Left ventricle myocardium inferior (tissue), 1 donor: ENCODE measurements around the gene TAB2. TPM values are rescaled to one million over a fixed set of nuclear protein-coding genes. Genes with fewer than 3 reads are reported as not detected.

ENCODE experiments used
- DNase-seq: peaks from one replicate; pipeline ENCODE4 v3.0.0-alpha.2; 2020
- H3K27ac ChIP-seq: fragments of 200-600 bp; replicated peaks from 2 replicates; pipeline ENCODE4 v1.8.0; 2021
- H3K27me3 ChIP-seq: fragments of 200-600 bp; 2 replicates; pipeline ENCODE4 v1.8.0; 2021; ENCODE audit warnings: low read depth
- H3K36me3 ChIP-seq: fragments of 200-600 bp; 2 replicates; pipeline ENCODE4 v1.8.0; 2021
- H3K4me1 ChIP-seq: fragments of 200-600 bp; 2 replicates; pipeline ENCODE4 v1.8.0; 2021
- H3K4me3 ChIP-seq: fragments of 200-600 bp; 2 replicates; pipeline ENCODE4 v1.8.0; 2021; ENCODE audit warnings: mild to moderate bottlenecking, moderate library complexity
- H3K9me3 ChIP-seq: fragments of 200-600 bp; replicated peaks from 2 replicates; pipeline ENCODE4 v1.8.0; 2021
- CTCF ChIP-seq: fragments of 200-600 bp; IDR thresholded peaks from 2 replicates; pipeline ENCODE4 v1.8.0; 2021; ENCODE audit warnings: antibody characterized with exemption, mild to moderate bottlenecking, borderline replicate concordance
- intact Hi-C: fragments of 100-400 bp; cut with micrococcal nuclease; formaldehyde crosslinking; loops from one replicate; pipeline ENCODE4 v1.11.0; 2022
- total RNA-seq: library from RNA; stranded (reverse); fragmentation: NEBNext Ultra II Directional; extraction: Animal tissue kit (Norgen Biotek cat#: 25700); gene quantifications from one replicate; pipeline ENCODE4 v1.2.1, GENCODE V29; 2021
- donor health status: DM: no; HTN: yes; CAD: no; lungs with severe emphysema.

Gene TAB2
- total RNA-seq, 1 donor from 2014 or later = 56.7 TPM

- peaks cover 37% of the 10 kb centered on the region for H3K4me1 ChIP-seq
- DNase-seq = no peak
- no peaks in the 10 kb centered on the region for H3K36me3 ChIP-seq
- no peaks in the 10 kb centered on the region for H3K9me3 ChIP-seq
- TF ChIP-seq CTCF = no peak
- no peak overlapping the region for H3K27ac ChIP-seq
- no peaks in the 10 kb centered on the region for H3K27me3 ChIP-seq
- no peak overlapping the region for H3K4me3 ChIP-seq
- intact Hi-C loops = no loop called here
Measured at GRCh38 chr6:149360536-149360935, 43.0 kb downstream of the TAB2 start.

GRCh38 chr6:149362289-149362688, 44.8 kb downstream of the TAB2 start:
- no peak for TF ChIP-seq CTCF
- no peak overlapping the region for H3K27ac ChIP-seq
- H3K4me1 ChIP-seq = peaks cover 47% of the 10 kb centered on the region
- H3K27me3 ChIP-seq = no peaks in the 10 kb centered on the region
- intact Hi-C loops = no loop called here
- no peaks in the 10 kb centered on the region for H3K9me3 ChIP-seq
- DNase-seq = no peak
- no peak overlapping the region for H3K4me3 ChIP-seq
- no peaks in the 10 kb centered on the region for H3K36me3 ChIP-seq

- Histone ChIP-seq H3K27me3 (no peaks in the 10 kb centered on the region), H3K4me1 (peaks cover 50% of the 10 kb centered on the region), H3K27ac (no peak overlapping the region), H3K9me3 (no peaks in the 10 kb centered on the region), H3K4me3 (no peak overlapping the region), H3K36me3 (no peaks in the 10 kb centered on the region)
- intact Hi-C loops = no loop called here
- DNase-seq = no peak
- TF ChIP-seq CTCF = no peak
Measured at GRCh38 chr6:149363154-149363553, 45.6 kb downstream of the TAB2 start.

GRCh38 chr6:149364557-149364956, 47.0 kb downstream of the TAB2 start:
- no peak for TF ChIP-seq CTCF
- Histone ChIP-seq H3K27ac (no peak overlapping the region), H3K27me3 (no peaks in the 10 kb centered on the region), H3K9me3 (no peaks in the 10 kb centered on the region), H3K4me1 (peaks cover 41% of the 10 kb centered on the region), H3K36me3 (no peaks in the 10 kb centered on the region), H3K4me3 (no peak overlapping the region)
- DNase-seq = no peak
- intact Hi-C loops = no loop called here

- DNase-seq = no peak
- H3K27ac ChIP-seq = no peak overlapping the region
- no peak for TF ChIP-seq CTCF
- peaks cover 39% of the 10 kb centered on the region for H3K4me1 ChIP-seq
- intact Hi-C loops = no loop called here
- no peaks in the 10 kb centered on the region for H3K36me3 ChIP-seq
- no peaks in the 10 kb centered on the region for H3K9me3 ChIP-seq
- H3K27me3 ChIP-seq = no peaks in the 10 kb centered on the region
- no peak overlapping the region for H3K4me3 ChIP-seq
Measured at GRCh38 chr6:149365197-149365596, 47.7 kb downstream of the TAB2 start.
